Measurements from ENCODE around the gene ATIC. TPM values are rescaled to one million over a fixed set of nuclear protein-coding genes. Genes with fewer than 3 reads are reported as not detected.

Gene ATIC
- total RNA-seq, 2 experiments from 2014 or later = 60.8 to 224 TPM

GRCh38 chr2:215364157-215365155, 52.6 kb downstream of the ATIC start:
- Histone ChIP-seq H3K4me2 (ENCODE audit: low read length) (no peak overlapping the region), H3K9me3 (ENCODE audit: low read length) (no peaks in the 10 kb centered on the region), H3K9me2 (ENCODE audit: insufficient read depth, low read length) (no peaks in the 10 kb centered on the region), H3K27ac (ENCODE audit: low read depth, low read length, poor library complexity, severe bottlenecking) (no peak overlapping the region), H4K20me1 (ENCODE audit: insufficient read depth, low read length) (no peaks in the 10 kb centered on the region), H2AFZ (ENCODE audit: low read length) (no peak overlapping the region), H3K36me3 (ENCODE audit: insufficient read depth, low read length) (peaks cover 77% of the 10 kb centered on the region), H3K4me1 (ENCODE audit: insufficient read depth, low read length, poor library complexity, severe bottlenecking) (no peaks in the 10 kb centered on the region), H3K4me3 (ENCODE audit: low read depth, low read length, poor library complexity, severe bottlenecking) (no peak overlapping the region), H3K79me2 (ENCODE audit: insufficient read depth, low read depth, low read length) (no peaks in the 10 kb centered on the region)
- no peak for DNase-seq (ENCODE audit: low spot score)
- TF ChIP-seq EZH2phosphoT487 (IDR thresholded peaks at IDR 0.05; ENCODE audit: borderline replicate concordance, low read depth, low read length) = no peak
- no peak for TF ChIP-seq CTCF (conservative IDR thresholded peaks at IDR 0.05; ENCODE audit: low read length)
- BruUV-seq (replicated peaks) = no TSS peak
- CTCF ChIA-PET (ENCODE audit: unreplicated experiment) = interaction anchor here (0.6 kb wide), 1 partner anchor 1890 kb away, joined by 3 read pairs; no protein-coding TSS in a partner anchor
- intact Hi-C loops (cut with micrococcal nuclease; ENCODE audit: unreplicated experiment) = no loop called here
- POLR2A ChIA-PET = interaction anchor here (0.6 kb wide), 2 partner anchors 81 to 98 kb away, joined by 3 to 5 read pairs; no protein-coding TSS in a partner anchor

- BruUV-seq (replicated peaks) = no TSS peak
- no peak overlapping the region for H3K27ac ChIP-seq (ENCODE audit: low read depth, low read length, poor library complexity, severe bottlenecking)
- POLR2A ChIA-PET = interaction anchor here (0.6 kb wide), 1 partner anchor 80 kb away, joined by 3 read pairs; no protein-coding TSS in a partner anchor
These were observed 53.4 kb downstream of the ATIC start for GRCh38 chr2:215365184-215365658.

More at GRCh38 chr2:215365184-215365658, 53.4 kb downstream of the ATIC start:
- no peaks in the 10 kb centered on the region for H3K79me2 ChIP-seq (ENCODE audit: insufficient read depth, low read depth, low read length)
- no peaks in the 10 kb centered on the region for H4K20me1 ChIP-seq (ENCODE audit: insufficient read depth, low read length)
- H3K4me3 ChIP-seq (ENCODE audit: low read depth, low read length, poor library complexity, severe bottlenecking) = no peak overlapping the region
- no peak overlapping the region for H2AFZ ChIP-seq (ENCODE audit: low read length)
- H3K36me3 ChIP-seq (ENCODE audit: insufficient read depth, low read length) = peaks cover 72% of the 10 kb centered on the region
- H3K9me3 ChIP-seq (ENCODE audit: low read length) = no peaks in the 10 kb centered on the region
- no peaks in the 10 kb centered on the region for H3K9me2 ChIP-seq (ENCODE audit: insufficient read depth, low read length)
- H3K4me2 ChIP-seq (ENCODE audit: low read length) = no peak overlapping the region
- TF ChIP-seq EZH2phosphoT487 (IDR thresholded peaks at IDR 0.05; ENCODE audit: borderline replicate concordance, low read depth, low read length) = no peak
- no peak for TF ChIP-seq CTCF (conservative IDR thresholded peaks at IDR 0.05; ENCODE audit: low read length)
- no peak for DNase-seq (ENCODE audit: low spot score)
- CTCF ChIA-PET (ENCODE audit: unreplicated experiment) = no interaction called here
- intact Hi-C loops (cut with micrococcal nuclease; ENCODE audit: unreplicated experiment) = no loop called here
- H3K4me1 ChIP-seq (ENCODE audit: insufficient read depth, low read length, poor library complexity, severe bottlenecking) = no peaks in the 10 kb centered on the region
